Mesenteric fat pad (tissue), 1 donor: ENCODE data around the gene USP11. TPM values are rescaled to one million over a fixed set of nuclear protein-coding genes. Genes with fewer than 3 reads are reported as not detected.
A peak's percentile ranks its signal among the peaks of the same experiment; 100 is the strongest.

Experiments
- DNase-seq: peaks from one replicate; pipeline ENCODE4 v3.0.0-alpha.2; 2020; ENCODE audit warnings: low spot score
- total RNA-seq: library from RNA; stranded (reverse); fragmentation: NEBNext Ultra II Directional; extraction: Animal tissue kit (Norgen Biotek cat#: 25700); gene quantifications from one replicate; pipeline ENCODE4 v1.2.1, GENCODE V29; 2021
- donor health status: DM: yes; HTN: yes; CAD: no.

Gene USP11
- total RNA-seq, 1 donor from 2014 or later, result 42.2 TPM

GRCh38 chrX:47202877-47203276 is 29.9 kb upstream of the USP11 start:
- DNase-seq, result no peak

DNA sequence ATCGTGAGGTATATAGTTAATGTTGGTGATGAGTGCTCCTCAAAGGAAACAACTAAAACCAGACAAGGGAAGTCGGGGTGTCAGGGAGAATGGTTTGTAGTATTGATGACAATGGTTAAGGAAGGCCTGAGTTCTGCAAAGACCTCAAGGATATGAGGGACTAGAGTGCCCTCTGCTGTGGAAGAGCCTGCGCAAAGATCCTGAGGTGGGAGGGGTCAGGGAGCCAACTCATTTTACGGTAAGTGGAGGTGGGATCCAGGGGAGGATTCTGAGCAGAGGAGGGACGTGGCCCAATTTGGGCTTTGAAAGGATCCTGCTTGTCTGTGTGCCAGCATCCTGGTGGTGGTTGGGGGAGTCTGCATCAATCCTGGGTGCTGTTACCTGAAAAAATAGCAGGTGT is 27.8 kb upstream of the USP11 start:
- no peak for DNase-seq

DNA sequence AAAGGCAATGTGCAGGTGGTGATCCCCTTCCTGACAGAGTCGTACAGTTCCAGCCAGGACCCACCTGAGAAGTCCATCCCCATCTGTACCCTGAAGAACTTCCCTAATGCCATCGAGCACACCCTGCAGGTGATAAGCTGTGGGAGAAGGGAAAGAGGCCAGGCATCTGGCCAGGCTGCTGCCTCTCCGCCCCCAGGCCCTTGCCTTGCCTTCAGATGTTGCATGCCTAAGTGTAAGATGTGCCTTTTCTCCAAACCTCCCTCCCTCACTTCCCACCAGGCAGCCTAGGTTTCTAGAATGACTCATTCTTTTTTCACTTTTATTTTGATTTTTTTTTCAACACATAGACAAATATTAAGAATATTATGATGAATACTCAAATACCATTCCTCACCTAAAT is 26.5 kb upstream of the USP11 start:
- DNase-seq, result no peak

DNA sequence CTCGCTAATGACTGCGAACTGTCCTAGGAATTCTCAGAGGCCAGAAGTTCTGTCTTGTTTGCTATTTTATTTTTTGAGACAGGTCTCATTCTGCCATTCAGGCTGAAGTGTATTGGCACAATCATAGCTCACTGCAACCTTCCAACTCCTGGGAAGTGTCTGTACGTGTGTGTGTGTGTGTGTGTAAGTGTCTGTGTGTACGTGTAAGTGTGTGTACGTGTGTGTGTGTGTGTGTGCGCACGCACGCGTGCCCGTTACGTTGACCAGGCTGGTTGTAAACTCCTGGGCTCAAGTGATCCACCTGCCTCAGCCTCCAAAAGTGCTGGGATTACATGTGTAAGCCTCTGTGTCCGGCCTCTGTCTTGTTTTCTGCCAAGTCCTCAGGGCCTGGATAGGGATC is 24.7 kb upstream of the USP11 start:
- DNase-seq, result no peak

DNA sequence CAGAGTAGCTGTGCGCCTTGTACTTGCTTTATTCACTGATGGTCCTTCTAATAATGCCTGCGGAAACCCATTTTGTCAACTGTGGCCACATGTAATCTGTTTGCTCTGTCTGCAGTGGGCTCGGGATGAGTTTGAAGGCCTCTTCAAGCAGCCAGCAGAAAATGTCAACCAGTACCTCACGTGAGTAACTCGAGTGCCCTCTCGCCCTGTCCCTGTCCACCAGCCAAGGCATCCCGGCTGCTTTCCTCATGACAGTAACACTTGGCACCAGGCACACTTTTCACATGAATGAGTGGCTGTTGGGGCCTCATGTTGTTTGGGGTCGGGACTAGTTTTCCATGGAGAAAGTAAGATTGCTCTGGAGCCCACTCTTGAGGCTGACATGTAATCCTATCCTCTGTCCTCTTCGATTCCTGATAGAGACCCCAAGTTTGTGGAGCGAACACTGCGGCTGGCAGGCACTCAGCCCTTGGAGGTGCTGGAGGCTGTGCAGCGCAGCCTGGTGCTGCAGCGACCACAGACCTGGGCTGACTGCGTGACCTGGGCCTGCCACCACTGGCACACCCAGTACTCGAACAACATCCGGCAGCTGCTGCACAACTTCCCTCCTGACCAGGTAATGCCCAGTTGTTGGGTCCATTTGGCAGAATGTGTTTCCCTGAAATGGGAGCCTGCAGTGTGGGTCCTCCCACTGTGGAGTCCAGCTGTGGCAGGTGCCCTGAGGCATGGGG is 23.1 kb upstream of the USP11 start:
- DNase-seq, result no peak

- peak; percentile 78 for DNase-seq
Measured at GRCh38 chrX:47210661-47211425, 22.0 kb upstream of the USP11 start.

DNA sequence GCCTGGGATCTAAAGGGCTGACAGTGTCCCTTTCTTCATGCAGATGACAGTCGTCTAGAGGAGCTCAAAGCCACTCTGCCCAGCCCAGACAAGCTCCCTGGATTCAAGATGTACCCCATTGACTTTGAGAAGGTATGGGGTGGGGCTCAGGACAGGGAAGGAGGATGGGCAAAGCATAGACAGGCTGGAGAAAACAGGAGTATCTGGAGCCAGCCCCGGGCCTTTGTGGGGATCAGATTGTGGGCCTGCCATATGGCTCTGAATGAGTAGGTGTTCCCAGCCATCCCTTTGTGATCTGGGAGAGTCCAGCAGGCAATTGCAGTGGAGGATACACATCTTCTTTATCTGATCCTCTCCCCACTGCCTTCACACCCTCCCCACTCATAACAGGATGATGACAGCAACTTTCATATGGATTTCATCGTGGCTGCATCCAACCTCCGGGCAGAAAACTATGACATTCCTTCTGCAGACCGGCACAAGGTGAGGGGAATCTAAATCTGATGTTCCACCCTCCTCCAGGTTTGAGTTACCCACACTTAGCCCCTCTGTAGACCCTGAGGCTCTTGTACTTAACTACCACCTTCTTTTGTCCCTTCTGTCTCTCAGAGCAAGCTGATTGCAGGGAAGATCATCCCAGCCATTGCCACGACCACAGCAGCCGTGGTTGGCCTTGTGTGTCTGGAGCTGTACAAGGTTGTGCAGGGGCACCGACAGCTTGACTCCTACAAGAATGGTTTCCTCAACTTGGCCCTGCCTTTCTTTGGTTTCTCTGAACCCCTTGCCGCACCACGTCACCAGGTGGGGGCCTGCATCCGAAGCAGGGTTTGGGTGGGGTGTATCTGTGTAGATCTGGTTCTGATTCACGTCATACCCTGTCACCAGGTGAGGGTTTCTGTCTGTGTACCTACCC is 20.2 kb upstream of the USP11 start:
- peak; percentile 78 for DNase-seq

- DNase-seq, result peak; percentile 78
Measured at GRCh38 chrX:47214435-47215077, 18.3 kb upstream of the USP11 start.

DNA sequence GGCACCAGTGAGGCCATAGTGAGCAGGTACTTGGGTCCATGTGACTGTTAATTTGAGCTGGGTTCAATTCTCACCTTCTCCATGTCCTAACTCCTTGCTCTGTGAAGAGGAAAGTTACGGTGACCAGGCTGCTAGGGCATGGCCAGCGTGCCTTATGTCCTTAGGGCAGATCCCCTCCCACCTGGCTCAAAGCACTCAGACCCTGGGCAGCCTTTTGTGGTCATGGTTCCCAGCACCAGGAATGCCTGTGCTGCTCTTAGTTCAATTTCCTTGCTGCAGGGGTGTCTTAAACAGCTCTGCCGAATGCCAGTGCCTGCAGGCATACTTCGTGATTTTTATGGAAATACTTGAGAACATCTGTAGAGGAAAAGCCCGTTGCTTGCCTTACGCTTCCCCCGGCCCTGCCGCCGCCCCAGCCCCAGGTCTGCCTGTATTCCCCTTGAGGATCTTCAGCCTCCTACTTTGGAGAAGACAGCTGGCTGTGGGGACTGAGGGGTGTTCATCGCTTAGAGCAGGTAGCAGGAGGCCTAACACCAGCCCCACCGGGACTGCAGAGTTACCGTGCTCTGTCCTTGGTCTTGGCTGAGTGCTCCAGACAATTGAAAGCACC is 17.4 kb upstream of the USP11 start:
- DNase-seq, result peak; percentile 82

DNA sequence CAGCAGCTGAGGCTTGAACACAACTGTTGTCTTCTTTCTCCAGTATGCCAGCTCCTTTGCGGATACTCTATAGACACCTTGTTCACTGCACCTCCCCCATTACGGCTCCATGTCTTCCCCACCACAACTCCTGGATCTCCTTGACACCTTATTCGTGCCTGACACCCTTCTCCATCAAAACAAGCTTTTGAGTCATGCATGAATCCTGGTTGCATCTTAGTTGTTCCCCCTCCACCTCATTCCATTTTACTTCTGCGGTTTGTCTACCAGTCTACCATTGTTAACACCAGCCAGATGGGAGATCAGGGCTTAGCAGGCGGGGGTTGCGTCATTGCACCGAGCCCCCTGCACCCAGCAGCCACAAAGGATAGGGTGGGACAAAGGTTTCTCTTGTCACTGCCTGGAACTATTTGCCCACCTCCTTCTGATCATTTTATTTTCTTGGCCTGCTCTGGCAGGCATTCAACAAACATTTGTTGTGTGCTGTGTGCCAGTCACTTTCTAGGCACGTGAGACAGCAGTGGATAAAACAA is 16.4 kb upstream of the USP11 start:
- DNase-seq, result peak; percentile 41

DNA sequence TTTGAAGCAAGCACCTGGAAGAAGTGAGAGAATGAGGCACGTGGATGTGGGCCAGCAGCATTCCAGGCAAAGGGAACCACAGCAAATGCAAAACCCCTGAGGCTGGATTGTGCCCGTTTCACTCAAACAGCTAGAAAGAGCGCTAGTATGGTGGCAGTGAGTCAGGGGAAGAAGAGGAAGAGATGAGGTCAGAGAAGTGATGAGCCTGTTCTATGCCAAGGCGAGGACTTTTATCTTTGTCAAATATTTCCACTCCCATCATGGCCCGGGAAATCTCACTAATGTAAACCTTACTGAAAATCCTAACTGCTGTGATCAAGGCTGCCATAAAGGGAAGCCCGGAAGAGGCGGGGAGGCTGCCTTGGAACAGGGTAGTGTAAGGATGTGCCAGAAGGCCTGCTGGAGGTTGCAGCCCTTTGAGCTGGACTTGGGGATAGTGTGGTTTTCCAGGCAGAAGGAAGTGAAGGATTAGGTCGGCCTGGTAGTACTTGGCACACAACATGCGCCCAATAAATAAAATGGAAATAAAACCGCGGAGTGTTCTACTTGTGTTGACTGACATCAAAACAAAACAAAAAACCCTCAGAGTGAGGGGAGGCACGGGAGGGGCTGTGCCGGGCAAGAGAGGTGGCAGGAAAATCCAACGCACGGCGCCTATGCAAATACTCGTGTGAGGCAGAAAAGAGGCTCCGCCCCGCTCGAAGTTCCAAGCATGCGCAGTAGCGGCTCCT is 15.5 kb upstream of the USP11 start:
- peak; percentile 57 for DNase-seq

DNA sequence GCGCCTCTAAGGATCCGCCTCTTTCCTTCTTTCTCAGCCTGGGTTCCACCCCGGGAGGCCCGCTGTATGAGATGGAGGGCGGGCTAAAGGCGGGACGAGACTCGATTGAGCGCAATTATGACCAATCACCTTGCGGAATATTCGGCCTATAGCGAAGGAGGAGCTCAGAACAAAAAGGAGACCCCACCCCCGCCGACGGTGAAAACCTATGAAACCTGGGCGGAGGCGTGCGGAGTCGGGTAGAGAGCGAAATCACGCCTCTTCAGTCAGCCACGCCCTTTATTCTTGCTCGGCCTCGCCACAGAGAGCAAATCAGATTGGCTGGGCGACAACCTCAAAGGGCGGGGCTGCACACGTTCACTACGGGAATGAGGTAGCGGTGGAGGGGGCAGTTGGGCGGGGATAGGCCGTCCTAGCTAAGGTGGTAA is 14.9 kb upstream of the USP11 start:
- peak; percentile 97 for DNase-seq

DNA sequence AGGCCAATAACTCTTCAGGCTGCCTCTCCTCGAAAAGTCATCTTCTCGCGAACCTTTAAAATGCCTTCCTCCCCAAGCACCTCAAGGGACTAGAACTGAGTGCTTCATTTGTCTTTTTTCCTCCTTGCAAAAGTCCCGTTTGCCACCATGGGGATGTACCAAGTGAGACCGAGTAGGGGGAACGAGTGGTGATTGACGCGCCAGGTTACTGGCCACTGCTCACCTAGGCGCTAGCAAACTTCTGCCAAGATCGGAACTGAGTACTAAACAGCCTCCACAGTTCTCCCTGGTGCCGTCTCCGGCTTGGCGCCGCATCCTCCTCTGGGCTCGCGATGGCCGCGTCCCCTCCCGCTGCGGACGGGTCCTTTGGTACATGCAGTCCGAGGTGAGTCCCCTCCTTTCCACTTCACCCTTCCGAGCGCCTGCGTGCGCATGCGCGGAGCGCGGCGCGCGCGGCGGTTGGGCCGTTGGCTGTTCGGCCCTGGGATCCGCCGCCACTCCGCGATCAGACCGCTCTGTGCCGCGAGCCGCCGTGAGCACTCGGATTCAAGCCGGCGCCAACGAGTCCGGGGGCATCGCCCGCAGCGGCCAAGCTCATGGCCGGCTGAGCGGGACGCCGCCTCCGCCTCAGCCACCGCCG is 14.4 kb upstream of the USP11 start, which contains the start of gene CDK16:
TSS of gene CDK16 (plus strand) at position 402 of the 640 bp plus-strand sequence. CDS start 4,877 bp downstream, outside the sequence.
- DNase-seq, result peak; percentile 93

- peak; percentile 91 for DNase-seq
Measured at GRCh38 chrX:47218920-47219815, 13.6 kb upstream of the USP11 start.

GRCh38 chrX:47221756-47222155 is 11.1 kb upstream of the USP11 start:
- DNase-seq, result peak; percentile 28

DNA sequence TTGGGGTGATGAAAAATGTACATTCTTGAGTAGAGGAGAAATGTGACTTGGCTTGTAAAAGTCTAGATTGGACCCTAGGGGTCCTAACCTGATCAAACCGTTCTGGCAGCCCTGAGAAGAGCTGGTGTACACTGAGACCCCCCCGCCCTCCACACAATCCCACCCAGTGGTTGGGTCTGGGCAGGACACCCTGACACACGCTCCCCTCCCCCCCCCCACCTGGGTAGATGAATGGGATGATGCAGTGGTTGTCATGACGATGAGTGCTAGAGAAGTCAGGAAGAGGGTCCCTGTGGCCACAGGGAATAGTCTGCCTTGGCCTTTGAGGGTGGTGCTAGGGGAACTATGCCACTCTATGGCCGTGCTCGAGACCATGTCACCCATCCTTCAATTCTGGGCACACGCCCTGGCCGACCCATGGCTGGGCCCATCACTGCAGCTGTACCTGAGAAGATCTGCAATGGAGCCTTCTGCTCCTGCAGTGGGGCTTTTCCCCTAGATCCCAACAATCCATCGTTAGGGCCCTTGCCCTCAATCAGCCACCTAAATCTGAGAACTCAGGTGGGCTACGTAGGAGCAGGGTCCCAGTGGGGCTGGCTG is 10.0 kb upstream of the USP11 start:
- DNase-seq, result peak; percentile 82

- DNase-seq, result peak; percentile 84
Measured at GRCh38 chrX:47223476-47224250, 9.1 kb upstream of the USP11 start.
